Measurements from ENCODE around the gene CHRM2. TPM values are rescaled to one million over a fixed set of nuclear protein-coding genes. Genes with fewer than 3 reads are reported as not detected.

The CHRM2 gene
- total RNA-seq, 1 experiment from 2014 or later, result not detected

GRCh38 chr7:137000621-137001020 lies 132.2 kb downstream of the CHRM2 start:
- no peaks in the 10 kb centered on the region for H3K9me3 ChIP-seq (ENCODE audit: control insufficient read depth, low read depth, low read length)
- no peak overlapping the region for H2BK120ac ChIP-seq (ENCODE audit: low read depth, low read length, poor library complexity, severe bottlenecking)
- no peaks in the 10 kb centered on the region for H3K79me2 ChIP-seq (ENCODE audit: insufficient read depth, low read length)
- H4K5ac ChIP-seq (ENCODE audit: insufficient read length, low read depth, low read length), result no peak overlapping the region
- H3K4ac ChIP-seq (ENCODE audit: low read depth, low read length), result no peak overlapping the region
- no peak overlapping the region for H2BK20ac ChIP-seq (ENCODE audit: low read depth, low read length, poor library complexity, severe bottlenecking)
- H3K4me1 Mint-ChIP-seq, result peaks cover 10 to 12% of the 10 kb centered on the region in 2 experiments
- no peak overlapping the region for H2AFZ ChIP-seq (ENCODE audit: low read length)
- no peak overlapping the region for H3K4me2 ChIP-seq (ENCODE audit: insufficient read depth, insufficient read length, low read length)
- no peaks in the 10 kb centered on the region for H3K79me1 ChIP-seq (ENCODE audit: insufficient read depth, low read depth, low read length, poor library complexity, severe bottlenecking)
- DNase-seq, result no peak
- no peak overlapping the region for H3K27ac ChIP-seq (ENCODE audit: insufficient read length, low read depth, low read length)
- H3K27me3 Mint-ChIP-seq (ENCODE audit: low read depth), result no peaks in the 10 kb centered on the region; the same call in 1 of the 2 replicates
- H2AK5ac ChIP-seq (ENCODE audit: insufficient read length, low read length), result no peak overlapping the region
- H3K23me2 ChIP-seq (ENCODE audit: insufficient read length, low read depth, low read length, poor library complexity, severe bottlenecking), result no peaks in the 10 kb centered on the region
- no peak overlapping the region for H2BK5ac ChIP-seq (ENCODE audit: insufficient read length, low read length)
- no peak overlapping the region for H2BK15ac ChIP-seq (ENCODE audit: low read depth, low read length)
- H4K91ac ChIP-seq (ENCODE audit: insufficient read length, low read depth, low read length), result no peak overlapping the region
- H4K8ac ChIP-seq (replicated peaks; ENCODE audit: insufficient read length, low read depth, low read length), result no peak overlapping the region
- no peak overlapping the region for H3K14ac ChIP-seq (ENCODE audit: insufficient read depth, low read length)
- no peaks in the 10 kb centered on the region for H3K9me3 Mint-ChIP-seq
- no peak overlapping the region for H3K23ac ChIP-seq (ENCODE audit: insufficient read length, low read depth, low read length)
- H3K4me3 Mint-ChIP-seq, result no peak overlapping the region
- no peak overlapping the region for H2BK12ac ChIP-seq (ENCODE audit: insufficient read length, low read depth, low read length)
- H3K9ac ChIP-seq (ENCODE audit: extremely low read depth, insufficient read length, low read length), result no peak overlapping the region
- H3T11ph ChIP-seq (ENCODE audit: low read length), result no peak overlapping the region
- H4K20me1 ChIP-seq (ENCODE audit: control insufficient read depth, insufficient read depth, insufficient read length), result no peaks in the 10 kb centered on the region
- H3K4me1 ChIP-seq (ENCODE audit: insufficient read depth, low read length), result peaks cover 6% of the 10 kb centered on the region; the same call in 1 of the 2 replicates
- no peaks in the 10 kb centered on the region for H3K27me3 ChIP-seq (ENCODE audit: insufficient read depth, low read length)
- H3K36me3 Mint-ChIP-seq (ENCODE audit: insufficient read depth in 1 of 3, low read depth in 3 of 3), result no peaks in the 10 kb centered on the region
- TF ChIP-seq CTCF (conservative IDR thresholded peaks at IDR 0.05), result no peak
- no peak overlapping the region for H3K18ac ChIP-seq (ENCODE audit: insufficient read length, low read depth, low read length)
- H3K27ac Mint-ChIP-seq, result no peak overlapping the region
- no peak overlapping the region for H3K56ac ChIP-seq (ENCODE audit: insufficient read length, low read depth, low read length)
- WGBS (ENCODE audit: extremely low coverage, insufficient read length, low lambda C conversion rate), result no CpG with 5 or more reads among the region's 2 CpGs
